ENCODE data around the gene SLC7A6. TPM values are rescaled to one million over a fixed set of nuclear protein-coding genes. Genes with fewer than 3 reads are reported as not detected.
A peak's percentile ranks its signal among the peaks of the same experiment; 100 is the strongest.

The SLC7A6 gene
- total RNA-seq, 2 experiments from 2014 or later = 66.7 to 68.9 TPM

DNA sequence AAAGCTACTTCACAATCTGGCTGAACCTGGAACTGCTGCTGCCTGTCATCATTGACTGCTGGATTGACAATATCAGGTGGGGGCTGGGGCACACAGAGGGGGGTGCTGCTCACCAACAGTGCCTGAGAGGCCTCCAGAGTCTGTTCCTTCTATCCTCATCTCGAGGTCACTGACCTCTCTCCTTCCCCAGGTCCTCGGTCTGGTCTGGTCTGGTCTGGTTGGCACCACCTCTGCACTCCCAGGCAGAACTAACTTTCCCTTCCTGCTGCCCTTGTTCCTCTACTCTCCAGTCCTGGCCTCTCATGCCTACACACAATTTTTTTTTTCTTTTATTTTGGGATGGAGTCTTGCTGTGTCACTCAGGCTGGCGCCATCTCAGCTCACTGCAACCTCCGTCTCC, 15.0 kb upstream of the SLC7A6 start:
- no peaks in the 10 kb centered on the region for H3K9me3 Mint-ChIP-seq
- peaks cover 22% of the 10 kb centered on the region for H3K4me1 Mint-ChIP-seq
- H3K27ac Mint-ChIP-seq = no peak overlapping the region
- H3K4me3 Mint-ChIP-seq = no peak overlapping the region
- ChIA-PET POLR2A (no interaction called here), CTCF (interaction anchor here (5.8 kb wide), 1 partner anchor 13 kb away, joined by 60 read pairs; the partner anchor contains the start of gene SLC7A6)
- H3K36me3 Mint-ChIP-seq (ENCODE audit: low read depth) = peaks cover 3% of the 10 kb centered on the region
- no peak for DNase-seq
- peaks cover 1% of the 10 kb centered on the region for H3K27me3 Mint-ChIP-seq

DNA sequence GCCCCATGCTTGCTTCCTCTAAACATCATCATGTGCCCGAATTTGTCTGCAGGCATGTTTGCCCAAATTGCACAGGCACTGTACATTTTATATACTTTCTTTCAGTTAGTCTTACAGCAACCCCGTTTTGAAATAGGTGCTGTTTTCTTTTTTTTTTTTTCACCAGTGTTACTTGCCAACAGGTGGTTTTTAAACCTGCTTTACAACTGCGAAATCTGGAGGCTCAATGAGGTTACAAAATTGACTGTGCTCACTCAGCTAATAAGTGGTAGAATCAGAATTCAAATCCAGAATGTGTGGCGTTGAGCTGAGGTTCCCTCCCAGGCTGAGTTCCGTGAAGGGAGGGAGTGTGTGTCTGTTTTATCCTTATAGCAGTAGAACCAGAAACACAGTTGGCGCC, 13.4 kb upstream of the SLC7A6 start:
- Mint-ChIP-seq H3K4me3 (no peak overlapping the region), H3K36me3 (ENCODE audit: low read depth) (peaks cover 3% of the 10 kb centered on the region), H3K27ac (no peak overlapping the region), H3K4me1 (peaks cover 11% of the 10 kb centered on the region), H3K9me3 (no peaks in the 10 kb centered on the region), H3K27me3 (no peaks in the 10 kb centered on the region)
- CTCF ChIA-PET = interaction anchor here (0.7 to 5.8 kb wide), 3 partner anchors 11 to 167 kb away, joined by 3 to 60 read pairs (median 3); partner anchors contain the start of gene SLC7A6
- POLR2A ChIA-PET = interaction anchor here (1.3 to 1.5 kb wide), 2 partner anchors 9 to 15 kb away, joined by 3 to 4 read pairs; partner anchors contain the start of gene ESRP2
- no peak for DNase-seq

DNA sequence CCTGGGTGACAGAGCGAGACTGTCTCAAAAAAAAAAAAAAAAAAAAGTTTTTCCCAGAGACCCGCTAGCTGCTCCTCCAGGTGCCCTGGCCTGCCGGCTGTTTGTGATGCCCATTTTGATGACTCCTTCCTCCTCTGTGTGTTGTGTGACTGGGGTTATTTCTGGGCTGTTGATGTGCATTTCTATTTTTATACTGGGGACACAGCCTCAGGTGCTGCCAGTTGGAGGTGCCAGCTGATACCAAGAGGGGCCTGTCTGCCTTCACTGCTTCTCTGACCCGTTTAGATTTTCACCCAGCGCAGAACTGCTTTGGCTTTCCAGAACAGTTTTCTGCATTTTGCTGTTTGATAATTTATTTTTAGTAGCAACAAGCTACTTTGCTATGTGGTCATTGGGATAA, 12.5 kb upstream of the SLC7A6 start:
- Mint-ChIP-seq H3K4me3 (no peak overlapping the region), H3K9me3 (no peaks in the 10 kb centered on the region), H3K4me1 (peaks cover 2% of the 10 kb centered on the region), H3K27me3 (no peaks in the 10 kb centered on the region), H3K27ac (no peak overlapping the region), H3K36me3 (ENCODE audit: low read depth) (peaks cover 3% of the 10 kb centered on the region)
- POLR2A ChIA-PET = interaction anchor here (1.3 to 1.5 kb wide), 2 partner anchors 8 to 16 kb away, joined by 3 to 4 read pairs; partner anchors contain the start of gene ESRP2
- DNase-seq = no peak
- CTCF ChIA-PET = interaction anchor here (0.7 to 5.8 kb wide), 3 partner anchors 10 to 167 kb away, joined by 3 to 60 read pairs (median 5); partner anchors contain the start of gene SLC7A6

DNA sequence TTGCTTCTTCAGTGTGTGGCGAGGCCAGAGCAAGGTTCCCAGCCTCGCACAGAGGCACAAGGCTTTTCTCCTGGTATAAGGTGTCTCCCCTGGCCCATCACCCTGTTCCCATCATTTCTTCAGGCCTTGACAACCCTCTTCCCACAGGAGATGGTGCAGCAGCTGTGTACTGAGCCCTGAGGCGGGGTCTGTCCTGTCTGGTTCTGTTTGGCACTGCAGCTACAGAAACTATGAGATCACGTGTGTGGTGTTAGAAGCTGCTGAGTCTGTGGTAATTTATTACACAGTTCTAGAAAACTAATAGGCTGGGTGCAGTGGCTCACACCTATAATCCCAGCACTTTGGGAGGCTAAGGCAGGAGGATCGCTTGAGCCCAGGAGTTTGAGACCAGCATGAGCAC, 11.9 kb upstream of the SLC7A6 start:
- no peak overlapping the region for H3K4me3 Mint-ChIP-seq
- H3K27me3 Mint-ChIP-seq = no peaks in the 10 kb centered on the region
- no peak overlapping the region for H3K27ac Mint-ChIP-seq
- H3K9me3 Mint-ChIP-seq = no peaks in the 10 kb centered on the region
- POLR2A ChIA-PET = interaction anchor here (1.3 to 1.5 kb wide), 2 partner anchors 8 to 11 kb away, joined by 3 to 4 read pairs; no protein-coding TSS in a partner anchor
- H3K36me3 Mint-ChIP-seq (ENCODE audit: low read depth) = peaks cover 3% of the 10 kb centered on the region
- no peaks in the 10 kb centered on the region for H3K4me1 Mint-ChIP-seq
- no peak for DNase-seq
- CTCF ChIA-PET = interaction anchor here (1.3 to 5.8 kb wide), 2 partner anchors 10 to 77 kb away, joined by 5 to 60 read pairs; partner anchors contain the start of gene SLC7A6

DNA sequence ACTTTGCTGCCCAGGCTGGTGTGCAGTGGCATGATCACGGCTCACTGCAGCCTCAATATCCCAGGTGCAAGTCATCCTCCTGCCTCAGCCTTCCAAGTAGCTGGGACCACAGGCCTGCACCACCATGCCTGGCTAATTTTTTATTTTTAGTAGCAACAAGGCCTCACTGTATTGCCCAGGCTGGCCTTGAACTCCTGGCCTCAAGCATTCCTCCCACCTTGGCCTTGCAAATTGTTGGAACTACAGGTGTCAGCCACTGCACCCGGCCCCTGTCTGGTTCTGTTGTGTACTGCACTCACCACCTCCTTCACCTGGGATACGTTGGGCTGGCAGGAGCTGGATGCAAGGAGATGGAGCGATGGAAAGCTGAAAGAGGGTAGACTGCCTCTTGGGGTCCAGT, 10.6 kb upstream of the SLC7A6 start:
- no peak for DNase-seq
- no peak overlapping the region for H3K4me3 Mint-ChIP-seq
- H3K27me3 Mint-ChIP-seq = no peaks in the 10 kb centered on the region
- CTCF ChIA-PET = interaction anchor here (1.3 to 2.2 kb wide), 2 partner anchors 10 to 75 kb away, joined by 6 to 8 read pairs; partner anchors contain the start of gene SLC7A6
- H3K9me3 Mint-ChIP-seq = no peaks in the 10 kb centered on the region
- no peak overlapping the region for H3K27ac Mint-ChIP-seq
- peaks cover 6% of the 10 kb centered on the region for H3K36me3 Mint-ChIP-seq (ENCODE audit: low read depth)
- POLR2A ChIA-PET = interaction anchor here (1.3 kb wide), 1 partner anchor 10 kb away, joined by 3 read pairs; no protein-coding TSS in a partner anchor
- peaks cover 2% of the 10 kb centered on the region for H3K4me1 Mint-ChIP-seq

DNA sequence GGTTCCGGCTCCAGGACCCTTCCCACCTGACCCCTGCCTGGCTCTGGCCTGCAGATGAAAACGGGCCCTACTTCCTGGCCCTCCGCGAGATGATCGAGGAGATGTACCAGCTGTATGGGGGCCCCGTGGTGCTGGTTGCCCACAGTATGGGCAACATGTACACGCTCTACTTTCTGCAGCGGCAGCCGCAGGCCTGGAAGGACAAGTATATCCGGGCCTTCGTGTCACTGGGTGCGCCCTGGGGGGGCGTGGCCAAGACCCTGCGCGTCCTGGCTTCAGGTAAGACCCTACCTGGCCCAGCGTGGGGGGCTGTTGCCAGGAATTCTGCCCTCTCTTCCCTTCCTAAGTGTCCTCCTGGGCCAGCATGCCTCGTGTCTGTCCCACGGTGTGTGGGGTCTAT, 8.6 kb upstream of the SLC7A6 start:
- Mint-ChIP-seq H3K4me3 (no peak overlapping the region), H3K36me3 (ENCODE audit: low read depth) (peaks cover 5% of the 10 kb centered on the region), H3K9me3 (no peaks in the 10 kb centered on the region), H3K27ac (no peak overlapping the region), H3K4me1 (peaks cover 2% of the 10 kb centered on the region), H3K27me3 (no peaks in the 10 kb centered on the region)
- POLR2A ChIA-PET = no interaction called here
- CTCF ChIA-PET = interaction anchor here (2.2 kb wide), 1 partner anchor 8 kb away, joined by 8 read pairs; the partner anchor contains the start of gene SLC7A6
- no peak for DNase-seq

DNA sequence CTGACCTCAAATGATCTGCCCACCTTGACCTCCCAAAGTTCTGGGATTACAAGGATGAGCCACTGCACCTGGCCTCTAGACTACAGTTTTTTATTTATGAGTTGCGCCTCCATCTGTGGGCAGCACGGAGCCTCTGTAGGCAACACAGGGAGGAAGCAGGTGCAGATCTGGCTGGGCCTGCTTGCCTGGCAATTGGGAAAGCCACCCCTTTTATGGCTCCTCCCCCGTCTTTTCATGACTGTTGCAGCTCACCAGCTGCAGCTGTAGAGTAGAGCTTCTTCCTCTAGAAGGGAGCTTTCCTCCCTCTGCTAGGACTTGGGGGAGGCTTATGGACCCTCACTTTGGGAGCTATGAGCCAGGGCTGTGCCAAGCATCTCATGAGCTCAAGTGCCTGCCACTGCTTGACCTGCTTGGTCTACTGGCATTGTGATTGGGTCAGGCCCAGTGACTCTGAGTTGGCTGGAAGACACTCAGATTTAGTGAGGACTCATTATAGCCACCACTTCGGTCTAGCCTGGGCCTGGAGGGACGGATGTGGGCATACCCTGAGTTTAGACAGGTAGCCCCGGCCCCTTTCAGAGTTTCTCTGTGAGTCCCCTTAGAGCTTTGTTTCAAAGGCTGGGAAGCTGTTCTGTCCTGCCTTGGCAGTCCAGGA, 6.9 kb upstream of the SLC7A6 start:
- peaks cover 6% of the 10 kb centered on the region for H3K4me1 Mint-ChIP-seq
- ChIA-PET CTCF (interaction anchor here (0.6 to 2.1 kb wide), 4 partner anchors 13 to 743 kb away, joined by 3 to 17 read pairs (median 6); no protein-coding TSS in a partner anchor), POLR2A (interaction anchor here (1.3 kb wide), 1 partner anchor 11 kb away, joined by 3 read pairs; no protein-coding TSS in a partner anchor)
- H3K9me3 Mint-ChIP-seq = no peaks in the 10 kb centered on the region
- H3K27ac Mint-ChIP-seq = no peak overlapping the region
- no peaks in the 10 kb centered on the region for H3K27me3 Mint-ChIP-seq
- H3K4me3 Mint-ChIP-seq = no peak overlapping the region
- H3K36me3 Mint-ChIP-seq (ENCODE audit: low read depth) = peaks cover 3% of the 10 kb centered on the region
- no peak for DNase-seq

DNA sequence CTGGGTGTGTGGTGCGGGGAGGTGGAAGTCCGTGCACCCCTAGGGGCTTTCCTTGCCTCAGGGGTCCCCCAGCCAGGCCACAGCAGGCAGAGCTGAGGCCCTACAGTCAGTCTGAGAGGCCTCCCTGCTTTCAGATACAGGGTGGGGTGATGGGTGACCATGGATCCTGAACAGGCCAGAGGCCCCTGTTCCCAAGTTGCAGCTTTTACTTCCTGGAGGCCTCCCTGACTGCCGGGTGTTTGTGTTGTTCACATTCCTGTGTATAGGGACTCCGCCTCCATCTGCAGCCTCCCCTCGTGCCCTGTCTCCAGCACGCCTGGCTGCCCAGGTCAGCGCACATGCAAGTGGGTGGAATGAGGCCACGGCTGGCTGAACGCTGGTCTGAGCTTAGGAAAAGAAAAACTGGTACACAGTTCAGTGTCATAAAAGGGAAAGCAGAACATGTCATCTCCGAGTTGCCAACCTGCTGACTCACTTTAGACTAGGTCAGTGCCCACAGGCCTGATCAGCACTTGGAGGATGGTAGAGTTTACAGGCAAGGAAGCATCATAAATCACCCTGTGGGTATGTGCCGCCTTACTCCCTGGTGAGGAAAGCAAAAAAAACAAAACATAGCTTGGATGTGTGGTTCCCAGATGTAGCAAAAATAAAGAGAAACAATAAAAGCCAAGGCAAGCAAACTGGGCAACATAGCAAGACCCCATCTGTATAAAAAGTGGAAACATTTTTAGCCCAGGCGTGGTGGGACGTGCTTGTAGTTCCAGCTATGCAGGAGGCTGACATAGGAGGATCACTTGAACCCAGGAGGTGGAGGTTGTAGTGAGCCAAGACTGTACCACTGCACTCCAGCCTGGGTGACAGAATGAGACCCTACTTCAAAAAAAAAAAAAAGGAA, 6.2 kb upstream of the SLC7A6 start:
- DNase-seq = no peak
- no peak overlapping the region for H3K27ac Mint-ChIP-seq

DNA sequence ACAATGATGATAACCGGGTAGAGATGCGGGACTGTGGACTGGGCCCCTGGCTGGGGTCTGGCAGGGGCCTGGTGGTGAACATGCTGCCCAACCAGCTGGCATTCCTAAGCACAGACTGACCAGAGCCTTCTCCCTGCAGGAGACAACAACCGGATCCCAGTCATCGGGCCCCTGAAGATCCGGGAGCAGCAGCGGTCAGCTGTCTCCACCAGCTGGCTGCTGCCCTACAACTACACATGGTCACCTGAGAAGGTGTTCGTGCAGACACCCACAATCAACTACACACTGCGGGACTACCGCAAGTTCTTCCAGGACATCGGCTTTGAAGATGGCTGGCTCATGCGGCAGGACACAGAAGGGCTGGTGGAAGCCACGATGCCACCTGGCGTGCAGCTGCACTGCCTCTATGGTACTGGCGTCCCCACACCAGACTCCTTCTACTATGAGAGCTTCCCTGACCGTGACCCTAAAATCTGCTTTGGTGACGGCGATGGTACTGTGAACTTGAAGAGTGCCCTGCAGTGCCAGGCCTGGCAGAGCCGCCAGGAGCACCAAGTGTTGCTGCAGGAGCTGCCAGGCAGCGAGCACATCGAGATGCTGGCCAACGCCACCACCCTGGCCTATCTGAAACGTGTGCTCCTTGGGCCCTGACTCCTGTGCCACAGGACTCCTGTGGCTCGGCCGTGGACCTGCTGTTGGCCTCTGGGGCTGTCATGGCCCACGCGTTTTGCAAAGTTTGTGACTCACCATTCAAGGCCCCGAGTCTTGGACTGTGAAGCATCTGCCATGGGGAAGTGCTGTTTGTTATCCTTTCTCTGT, 5.1 kb upstream of the SLC7A6 start:
- no peak for DNase-seq
- no peaks in the 10 kb centered on the region for H3K27me3 Mint-ChIP-seq
- no peak overlapping the region for H3K27ac Mint-ChIP-seq
- H3K4me3 Mint-ChIP-seq = no peak overlapping the region
- no peaks in the 10 kb centered on the region for H3K9me3 Mint-ChIP-seq
- ChIA-PET CTCF (interaction anchor here (0.6 to 7.5 kb wide), 7 partner anchors 15 to 1989 kb away, joined by 3 to 285 read pairs (median 8); no protein-coding TSS in a partner anchor), POLR2A (interaction anchor here (0.9 to 2.2 kb wide), 4 partner anchors 7 to 68 kb away, joined by 3 to 7 read pairs (median 4); partner anchors contain the start of genes PLA2G15, PRMT7 and SLC7A6OS)
- peaks cover 17% of the 10 kb centered on the region for H3K4me1 Mint-ChIP-seq
- H3K36me3 Mint-ChIP-seq (ENCODE audit: low read depth) = peaks cover 3% of the 10 kb centered on the region

More for the DNA sequence above, 6.2 kb upstream of the SLC7A6 start:
- Mint-ChIP-seq H3K9me3 (no peaks in the 10 kb centered on the region), H3K27me3 (no peaks in the 10 kb centered on the region), H3K4me3 (no peak overlapping the region), H3K36me3 (ENCODE audit: low read depth) (peaks cover 3% of the 10 kb centered on the region), H3K4me1 (peaks cover 8% of the 10 kb centered on the region)
- CTCF ChIA-PET = interaction anchor here (0.6 to 7.5 kb wide), 6 partner anchors 14 to 1990 kb away, joined by 3 to 243 read pairs (median 6); no protein-coding TSS in a partner anchor
- POLR2A ChIA-PET = interaction anchor here (0.9 to 2.2 kb wide), 4 partner anchors 10 to 69 kb away, joined by 3 to 7 read pairs (median 4); partner anchors contain the start of genes PLA2G15, PRMT7 and SLC7A6OS

DNA sequence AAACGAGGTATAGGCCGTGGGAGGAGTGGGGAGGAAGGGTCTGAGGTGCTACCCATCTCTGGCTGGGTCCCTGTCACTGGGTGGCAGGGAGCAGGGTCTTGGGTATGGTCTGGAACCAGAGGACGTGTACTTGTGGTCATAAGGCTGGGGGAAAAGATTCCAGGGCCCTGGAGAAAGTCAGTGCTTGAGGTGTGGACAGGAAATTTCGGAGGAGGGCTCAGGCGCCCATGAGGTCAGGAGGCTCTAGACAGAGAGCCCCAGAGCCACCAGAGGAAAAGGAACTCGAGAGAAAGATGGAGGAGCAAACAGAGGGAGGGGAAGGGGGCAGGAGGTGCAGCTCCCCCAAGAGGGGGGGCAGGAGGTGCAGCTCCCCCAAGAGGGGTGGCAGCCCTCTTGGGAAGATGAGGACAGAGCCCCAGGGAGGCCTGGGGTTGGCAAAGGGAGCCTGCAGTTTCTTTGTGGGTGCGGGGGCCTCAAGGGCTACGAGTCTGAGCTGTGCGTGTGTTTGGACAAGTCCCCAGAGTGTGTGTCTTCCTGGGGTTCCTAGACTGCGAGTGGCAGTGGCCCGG, 683 bp upstream of the SLC7A6 start:
- ChIA-PET POLR2A (interaction anchor here (0.7 to 5.0 kb wide), 26 partner anchors 9 to 596 kb away, joined by 3 to 64 read pairs (median 5); partner anchors contain the start of genes NFATC3, PLA2G15, PRMT7 and SLC7A6OS), CTCF (interaction anchor here (0.5 to 7.5 kb wide), 26 partner anchors 9 to 925 kb away, joined by 3 to 285 read pairs (median 8); partner anchors contain the start of genes ESRP2, PLA2G15, PRMT7 and SLC7A6OS)
- no peak for DNase-seq
- H3K36me3 Mint-ChIP-seq (ENCODE audit: low read depth) = peaks cover 22% of the 10 kb centered on the region
- H3K27me3 Mint-ChIP-seq = no peaks in the 10 kb centered on the region
- peak overlapping the region; percentile 86 for H3K4me3 Mint-ChIP-seq
- peak overlapping the region; percentile 93 for H3K27ac Mint-ChIP-seq
- H3K9me3 Mint-ChIP-seq = no peaks in the 10 kb centered on the region
- H3K4me1 Mint-ChIP-seq = peaks cover 43% of the 10 kb centered on the region

Measured in activated CD4-positive, alpha-beta memory T cell treated with anti-CD3 and anti-CD28 coated beads, Interleukin-2, amount 10 ng/mL, durations not matched to agents 7 days and 5 days (primary cell).